HepG2 (cell line): Measurements from ENCODE around the gene OR2V2. TPM values are rescaled to one million over a fixed set of nuclear protein-coding genes. Genes with fewer than 3 reads are reported as not detected.

Experiments
- DMAP1 ChIP-seq: IDR thresholded peaks from 2 replicates; pipeline ENCODE4 v1.6.1; 2016
- KDM4B ChIP-seq: sonication (generic); formaldehyde crosslinking; IDR thresholded peaks from 2 replicates; pipeline ENCODE4 v1.4.0; 2020; ENCODE audit warnings: missing genetic modification reagents
- PRDM15 ChIP-seq: sonication (generic); formaldehyde crosslinking; IDR thresholded peaks from 2 replicates; pipeline ENCODE4 v1.4.0; 2020; ENCODE audit warnings: missing genetic modification reagents
- SSRP1 ChIP-seq: IDR thresholded peaks from 2 replicates; pipeline ENCODE4 v1.6.1; 2016; ENCODE audit warnings: control low read depth
- YEATS2 ChIP-seq: sonication (generic); formaldehyde crosslinking; IDR thresholded peaks from 2 replicates; pipeline ENCODE4 v1.4.0; 2020; ENCODE audit warnings: missing genetic modification reagents, borderline replicate concordance
- ZBTB37 ChIP-seq: sonication (generic); formaldehyde crosslinking; IDR thresholded peaks from 2 replicates; pipeline ENCODE4 v1.4.0; 2020; ENCODE audit warnings: mild to moderate bottlenecking, missing genetic modification reagents
- ZNF225 ChIP-seq: sonication (generic); formaldehyde crosslinking; IDR thresholded peaks from 2 replicates; pipeline ENCODE4 v1.4.0; 2020; ENCODE audit warnings: mild to moderate bottlenecking, missing genetic modification reagents
- ZNF276 ChIP-seq: sonication (generic); formaldehyde crosslinking; IDR thresholded peaks from 2 replicates; pipeline ENCODE4 v1.4.0; 2020; ENCODE audit warnings: mild to moderate bottlenecking, low read depth, missing genetic modification reagents
- ZNF335 ChIP-seq: sonication (generic); formaldehyde crosslinking; IDR thresholded peaks from 2 replicates; pipeline ENCODE4 v1.4.0; 2020; ENCODE audit warnings: missing genetic modification reagents
- ZNF44 ChIP-seq: sonication (generic); formaldehyde crosslinking; IDR thresholded peaks from 2 replicates; pipeline ENCODE4 v1.5.1; 2020; ENCODE audit warnings: mild to moderate bottlenecking, missing genetic modification reagents
- ZNF552 ChIP-seq: sonication (generic); formaldehyde crosslinking; IDR thresholded peaks from 2 replicates; pipeline ENCODE4 v1.9.0; 2022; ENCODE audit warnings: missing genetic modification reagents, mild to moderate bottlenecking, borderline replicate concordance
- ZNF816 ChIP-seq: sonication (generic); formaldehyde crosslinking; IDR thresholded peaks from 2 replicates; pipeline ENCODE4 v1.8.0; 2022; ENCODE audit warnings: missing genetic modification reagents, mild to moderate bottlenecking, borderline replicate concordance
- polyA plus RNA-seq, 8 experiments: library from polyadenylated mRNA; depleted of rRNA in 3 of 8; stranded (reverse) in 7 of 8; unstranded in 1 of 8; fragments of >200 nt; fragmentation: Illumina TruSeq in 4 of 8; extraction: Trizol in 4 of 8; gene quantifications; 2 replicates each; pipeline versions ENCODE4 v1.2.1 to v1.2.3, GENCODE V29; 2011 to 2016; ENCODE audit warnings: low read depth in 4 of 8, missing spikeins in 1 of 8, mixed read lengths in 1 of 8; ENCODE audit not compliant: insufficient read depth in 1 of 8
- total RNA-seq, 5 experiments: library from RNA; depleted of rRNA; stranded (reverse); fragments of >200 nt; fragmentation: Illumina TruSeq; extraction: Trizol; gene quantifications; 2 replicates each; pipeline ENCODE4 v1.2.3, GENCODE V29; 2016; ENCODE audit warnings: low read depth in 1 of 5
- TF ChIP-seq, protein P1 (sequence below): sonication (generic); formaldehyde crosslinking; IDR thresholded peaks from 2 replicates; pipeline ENCODE4 v1.9.0; 2021; ENCODE audit warnings: missing genetic modification reagents, borderline replicate concordance
- TF ChIP-seq, protein P2 (sequence below): IDR thresholded peaks from 2 replicates; pipeline ENCODE4 v1.4.0; 2020; ENCODE audit warnings: mild to moderate bottlenecking, missing genetic modification reagents

The OR2V2 gene
- total and polyA plus RNA-seq, 2 of the 13 experiments (the other 11 are each of a cell fraction or from before 2014, with no cell fraction given) = not detected

GRCh38 chr5:181187500-181188213 lies 40.3 kb downstream of the OR2V2 start (continued):
- TF ChIP-seq ZNF276 (CRISPR knock-in tag) (0 out of 2 replicates have a peak, but pooled peaks have one; percentile 60), ZBTB37 (no peak), ZNF335 (CRISPR knock-in tag) (0 out of 2 replicates have a peak, but pooled peaks have one; percentile 52), ZNF552 (no peak), PRDM15 (CRISPR knock-in tag) (no peak), ZNF44 (CRISPR knock-in tag) (peak; percentile 64; the same call in 1 of the 2 replicates), DMAP1 (no peak), KDM4B (peak; percentile 53; the same call in 1 of the 2 replicates), YEATS2 (CRISPR knock-in tag) (0 out of 2 replicates have a peak, but pooled peaks have one; percentile 31), ZNF225 (CRISPR knock-in tag) (no peak), ZNF816 (CRISPR knock-in tag) (peak; percentile 64; the same call in 1 of the 2 replicates), SSRP1 (CRISPR knock-in tag) (peak; percentile 95)
- TF ChIP-seq, protein P1, sequence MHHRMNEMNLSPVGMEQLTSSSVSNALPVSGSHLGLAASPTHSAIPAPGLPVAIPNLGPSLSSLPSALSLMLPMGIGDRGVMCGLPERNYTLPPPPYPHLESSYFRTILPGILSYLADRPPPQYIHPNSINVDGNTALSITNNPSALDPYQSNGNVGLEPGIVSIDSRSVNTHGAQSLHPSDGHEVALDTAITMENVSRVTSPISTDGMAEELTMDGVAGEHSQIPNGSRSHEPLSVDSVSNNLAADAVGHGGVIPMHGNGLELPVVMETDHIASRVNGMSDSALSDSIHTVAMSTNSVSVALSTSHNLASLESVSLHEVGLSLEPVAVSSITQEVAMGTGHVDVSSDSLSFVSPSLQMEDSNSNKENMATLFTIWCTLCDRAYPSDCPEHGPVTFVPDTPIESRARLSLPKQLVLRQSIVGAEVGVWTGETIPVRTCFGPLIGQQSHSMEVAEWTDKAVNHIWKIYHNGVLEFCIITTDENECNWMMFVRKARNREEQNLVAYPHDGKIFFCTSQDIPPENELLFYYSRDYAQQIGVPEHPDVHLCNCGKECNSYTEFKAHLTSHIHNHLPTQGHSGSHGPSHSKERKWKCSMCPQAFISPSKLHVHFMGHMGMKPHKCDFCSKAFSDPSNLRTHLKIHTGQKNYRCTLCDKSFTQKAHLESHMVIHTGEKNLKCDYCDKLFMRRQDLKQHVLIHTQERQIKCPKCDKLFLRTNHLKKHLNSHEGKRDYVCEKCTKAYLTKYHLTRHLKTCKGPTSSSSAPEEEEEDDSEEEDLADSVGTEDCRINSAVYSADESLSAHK (CRISPR knock-in tag) = peak; percentile 79; the same call in 1 of the 2 replicates
- TF ChIP-seq, protein P2, sequence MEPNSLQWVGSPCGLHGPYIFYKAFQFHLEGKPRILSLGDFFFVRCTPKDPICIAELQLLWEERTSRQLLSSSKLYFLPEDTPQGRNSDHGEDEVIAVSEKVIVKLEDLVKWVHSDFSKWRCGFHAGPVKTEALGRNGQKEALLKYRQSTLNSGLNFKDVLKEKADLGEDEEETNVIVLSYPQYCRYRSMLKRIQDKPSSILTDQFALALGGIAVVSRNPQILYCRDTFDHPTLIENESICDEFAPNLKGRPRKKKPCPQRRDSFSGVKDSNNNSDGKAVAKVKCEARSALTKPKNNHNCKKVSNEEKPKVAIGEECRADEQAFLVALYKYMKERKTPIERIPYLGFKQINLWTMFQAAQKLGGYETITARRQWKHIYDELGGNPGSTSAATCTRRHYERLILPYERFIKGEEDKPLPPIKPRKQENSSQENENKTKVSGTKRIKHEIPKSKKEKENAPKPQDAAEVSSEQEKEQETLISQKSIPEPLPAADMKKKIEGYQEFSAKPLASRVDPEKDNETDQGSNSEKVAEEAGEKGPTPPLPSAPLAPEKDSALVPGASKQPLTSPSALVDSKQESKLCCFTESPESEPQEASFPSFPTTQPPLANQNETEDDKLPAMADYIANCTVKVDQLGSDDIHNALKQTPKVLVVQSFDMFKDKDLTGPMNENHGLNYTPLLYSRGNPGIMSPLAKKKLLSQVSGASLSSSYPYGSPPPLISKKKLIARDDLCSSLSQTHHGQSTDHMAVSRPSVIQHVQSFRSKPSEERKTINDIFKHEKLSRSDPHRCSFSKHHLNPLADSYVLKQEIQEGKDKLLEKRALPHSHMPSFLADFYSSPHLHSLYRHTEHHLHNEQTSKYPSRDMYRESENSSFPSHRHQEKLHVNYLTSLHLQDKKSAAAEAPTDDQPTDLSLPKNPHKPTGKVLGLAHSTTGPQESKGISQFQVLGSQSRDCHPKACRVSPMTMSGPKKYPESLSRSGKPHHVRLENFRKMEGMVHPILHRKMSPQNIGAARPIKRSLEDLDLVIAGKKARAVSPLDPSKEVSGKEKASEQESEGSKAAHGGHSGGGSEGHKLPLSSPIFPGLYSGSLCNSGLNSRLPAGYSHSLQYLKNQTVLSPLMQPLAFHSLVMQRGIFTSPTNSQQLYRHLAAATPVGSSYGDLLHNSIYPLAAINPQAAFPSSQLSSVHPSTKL (CRISPR knock-in tag) = peak; percentile 37; the same call in 1 of the 2 replicates
